HepG2 (cell line): ENCODE data around the gene AP2B1. TPM values are rescaled to one million over a fixed set of nuclear protein-coding genes. Genes with fewer than 3 reads are reported as not detected.

Experiments
- AGO2 ChIP-seq: fragments of 200-400 bp; formaldehyde crosslinking; optimal IDR thresholded peaks from 2 replicates; pipeline ENCODE3; 2017; ENCODE audit warnings: mild to moderate bottlenecking, low read depth, low read length, moderate library complexity
- FOXO1 ChIP-seq: sonication (generic); formaldehyde crosslinking; IDR thresholded peaks from 2 replicates; pipeline ENCODE4 v1.4.0; 2020; ENCODE audit warnings: missing genetic modification reagents
- HBP1 ChIP-seq: IDR thresholded peaks from 2 replicates; pipeline ENCODE4 v1.6.1; 2016; ENCODE audit warnings: low read depth, control low read depth
- ISX ChIP-seq: sonication (generic); formaldehyde crosslinking; conservative IDR thresholded peaks from 2 replicates; pipeline ENCODE4 v1.5.0; 2020; ENCODE audit warnings: missing genetic modification reagents
- KDM1A ChIP-seq: IDR thresholded peaks from 2 replicates; pipeline ENCODE4 v1.6.1; 2016; ENCODE audit warnings: missing compliant biosample characterization
- PHF5A ChIP-seq: IDR thresholded peaks from one replicate; pipeline ENCODE4 v1.6.1; 2018; ENCODE audit warnings: low read depth, missing genetic modification reagents; ENCODE audit not compliant: unreplicated experiment
- SALL2 ChIP-seq: sonication (generic); formaldehyde crosslinking; IDR thresholded peaks from 2 replicates; pipeline ENCODE4 v1.8.1; 2023; ENCODE audit warnings: mild to moderate bottlenecking, missing genetic modification reagents, inconsistent platforms
- SIX1 ChIP-seq: sonication (generic); formaldehyde crosslinking; IDR thresholded peaks from 2 replicates; pipeline ENCODE4 v1.4.0; 2020; ENCODE audit warnings: missing genetic modification reagents, borderline replicate concordance
- SMARCC2 ChIP-seq: fragments of 450-650 bp; IDR thresholded peaks from 2 replicates; pipeline ENCODE4 v1.6.1; 2017; ENCODE audit warnings: antibody characterized with exemption, mild to moderate bottlenecking
- SP4 ChIP-seq: sonication (generic); formaldehyde crosslinking; IDR thresholded peaks from 2 replicates; pipeline ENCODE4 v1.8.1; 2023; ENCODE audit warnings: mild to moderate bottlenecking, missing genetic modification reagents
- ZFP37 ChIP-seq: sonication (generic); formaldehyde crosslinking; IDR thresholded peaks from 2 replicates; pipeline ENCODE4 v1.4.0; 2020; ENCODE audit warnings: missing genetic modification reagents, borderline replicate concordance
- ZNF124 ChIP-seq: sonication (generic); formaldehyde crosslinking; IDR thresholded peaks from 2 replicates; pipeline ENCODE4 v1.4.0; 2020; ENCODE audit warnings: missing genetic modification reagents
- ZNF224 ChIP-seq: sonication (generic); formaldehyde crosslinking; IDR thresholded peaks from 2 replicates; pipeline ENCODE4 v1.5.0; 2020; ENCODE audit warnings: mild to moderate bottlenecking, missing genetic modification reagents
- ZNF256 ChIP-seq: sonication (generic); formaldehyde crosslinking; conservative IDR thresholded peaks from 2 replicates; pipeline ENCODE4 v1.4.0; 2020; ENCODE audit warnings: missing genetic modification reagents
- ZNF331 ChIP-seq: sonication (generic); formaldehyde crosslinking; IDR thresholded peaks from 2 replicates; pipeline ENCODE4 v1.4.0; 2020; ENCODE audit warnings: missing genetic modification reagents
- ZNF800 ChIP-seq: sonication (generic); formaldehyde crosslinking; IDR thresholded peaks from 2 replicates; pipeline ENCODE4 v1.4.0; 2020; ENCODE audit warnings: missing genetic modification reagents
- polyA plus RNA-seq, 8 experiments: library from polyadenylated mRNA; depleted of rRNA in 3 of 8; stranded (reverse) in 7 of 8; unstranded in 1 of 8; fragments of >200 nt; fragmentation: Illumina TruSeq in 4 of 8; extraction: Trizol in 4 of 8; gene quantifications; 2 replicates each; pipeline versions ENCODE4 v1.2.1 to v1.2.3, GENCODE V29; 2011 to 2016; ENCODE audit warnings: low read depth in 4 of 8, missing spikeins in 1 of 8, mixed read lengths in 1 of 8; ENCODE audit not compliant: insufficient read depth in 1 of 8
- total RNA-seq, 5 experiments: library from RNA; depleted of rRNA; stranded (reverse); fragments of >200 nt; fragmentation: Illumina TruSeq; extraction: Trizol; gene quantifications; 2 replicates each; pipeline ENCODE4 v1.2.3, GENCODE V29; 2016; ENCODE audit warnings: low read depth in 1 of 5
- TF ChIP-seq, protein P1 (sequence below): sonication (generic); formaldehyde crosslinking; IDR thresholded peaks from 2 replicates; pipeline ENCODE4 v1.4.0; 2020; ENCODE audit warnings: mild to moderate bottlenecking, missing genetic modification reagents
- TF ChIP-seq, protein P2 (sequence below): fragments of 450-650 bp; IDR thresholded peaks from 2 replicates; pipeline ENCODE4 v1.6.1; 2017
- TF ChIP-seq, protein P3 (sequence below): conservative IDR thresholded peaks from 2 replicates; pipeline ENCODE4 v1.6.1; 2018; ENCODE audit warnings: missing genetic modification reagents
- TF ChIP-seq, protein P4 (sequence below): sonication (generic); formaldehyde crosslinking; IDR thresholded peaks from 2 replicates; pipeline ENCODE4 v1.4.0; 2020; ENCODE audit warnings: mild to moderate bottlenecking, missing genetic modification reagents
- TF ChIP-seq, protein P5 (sequence below): sonication (generic); formaldehyde crosslinking; IDR thresholded peaks from 2 replicates; pipeline ENCODE4 v1.4.0; 2020; ENCODE audit warnings: mild to moderate bottlenecking, missing genetic modification reagents

The AP2B1 gene
- total and polyA plus RNA-seq, 2 of the 13 experiments (the other 11 are each of a cell fraction or from before 2014, with no cell fraction given) = 23.8 to 71.3 TPM

DNA sequence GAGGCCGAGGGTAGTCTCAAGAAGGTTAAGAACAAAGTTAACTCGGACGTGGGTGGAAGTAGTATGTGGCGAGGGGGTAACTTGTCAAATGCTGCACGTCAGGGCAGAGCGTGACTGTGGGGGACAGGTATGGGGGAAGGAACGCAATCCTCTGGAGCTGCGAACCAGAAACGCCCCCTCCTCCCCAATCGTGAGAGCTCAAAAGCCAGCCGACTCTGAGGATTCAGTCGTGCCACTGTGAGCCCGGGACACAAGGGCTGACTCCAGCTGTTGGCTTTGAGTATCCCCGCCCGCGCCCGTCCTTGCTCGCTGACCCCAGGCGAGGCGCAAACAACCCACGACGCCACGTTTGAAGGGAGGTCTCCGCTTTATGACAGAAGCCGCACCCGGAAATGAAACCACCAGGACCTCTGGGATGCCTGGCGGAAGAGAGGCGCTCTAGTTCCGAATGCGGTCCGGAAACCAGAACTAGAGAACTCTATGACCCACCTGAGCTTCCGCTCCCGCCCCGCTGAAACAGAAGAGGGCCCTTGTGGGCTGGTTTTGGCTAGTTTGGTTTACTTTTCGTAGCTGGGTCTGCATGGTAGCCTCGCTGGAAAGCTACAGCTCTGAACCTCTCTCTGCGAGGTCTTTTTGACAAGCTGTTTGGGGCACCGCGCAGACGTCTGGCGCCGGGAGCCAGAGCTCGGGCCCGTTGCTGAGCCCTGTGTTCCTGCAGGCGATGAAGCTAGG lies 8.8 kb upstream of the AP2B1 start, which contains the start of gene PEX12 (continued):
- TF ChIP-seq, protein P1, sequence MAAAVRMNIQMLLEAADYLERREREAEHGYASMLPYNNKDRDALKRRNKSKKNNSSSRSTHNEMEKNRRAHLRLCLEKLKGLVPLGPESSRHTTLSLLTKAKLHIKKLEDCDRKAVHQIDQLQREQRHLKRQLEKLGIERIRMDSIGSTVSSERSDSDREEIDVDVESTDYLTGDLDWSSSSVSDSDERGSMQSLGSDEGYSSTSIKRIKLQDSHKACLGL (CRISPR knock-in tag) = no peak
- 0 out of 2 replicates have a peak, but pooled peaks have one; percentile 35 for TF ChIP-seq ZFP37 (CRISPR knock-in tag)
- TF ChIP-seq ISX (CRISPR knock-in tag) = no peak
- TF ChIP-seq, protein P2, sequence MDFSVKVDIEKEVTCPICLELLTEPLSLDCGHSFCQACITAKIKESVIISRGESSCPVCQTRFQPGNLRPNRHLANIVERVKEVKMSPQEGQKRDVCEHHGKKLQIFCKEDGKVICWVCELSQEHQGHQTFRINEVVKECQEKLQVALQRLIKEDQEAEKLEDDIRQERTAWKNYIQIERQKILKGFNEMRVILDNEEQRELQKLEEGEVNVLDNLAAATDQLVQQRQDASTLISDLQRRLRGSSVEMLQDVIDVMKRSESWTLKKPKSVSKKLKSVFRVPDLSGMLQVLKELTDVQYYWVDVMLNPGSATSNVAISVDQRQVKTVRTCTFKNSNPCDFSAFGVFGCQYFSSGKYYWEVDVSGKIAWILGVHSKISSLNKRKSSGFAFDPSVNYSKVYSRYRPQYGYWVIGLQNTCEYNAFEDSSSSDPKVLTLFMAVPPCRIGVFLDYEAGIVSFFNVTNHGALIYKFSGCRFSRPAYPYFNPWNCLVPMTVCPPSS = no peak
- 0 out of 2 replicates have a peak, but pooled peaks have one; percentile 32 for TF ChIP-seq ZNF124 (CRISPR knock-in tag)
- TF ChIP-seq AGO2 = peak; percentile 59
- TF ChIP-seq ZNF800 (CRISPR knock-in tag) = peak; percentile 42; the same call in 1 of the 2 replicates
- TF ChIP-seq, protein P3, sequence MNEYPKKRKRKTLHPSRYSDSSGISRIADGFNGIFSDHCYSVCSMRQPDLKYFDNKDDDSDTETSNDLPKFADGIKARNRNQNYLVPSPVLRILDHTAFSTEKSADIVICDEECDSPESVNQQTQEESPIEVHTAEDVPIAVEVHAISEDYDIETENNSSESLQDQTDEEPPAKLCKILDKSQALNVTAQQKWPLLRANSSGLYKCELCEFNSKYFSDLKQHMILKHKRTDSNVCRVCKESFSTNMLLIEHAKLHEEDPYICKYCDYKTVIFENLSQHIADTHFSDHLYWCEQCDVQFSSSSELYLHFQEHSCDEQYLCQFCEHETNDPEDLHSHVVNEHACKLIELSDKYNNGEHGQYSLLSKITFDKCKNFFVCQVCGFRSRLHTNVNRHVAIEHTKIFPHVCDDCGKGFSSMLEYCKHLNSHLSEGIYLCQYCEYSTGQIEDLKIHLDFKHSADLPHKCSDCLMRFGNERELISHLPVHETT (CRISPR knock-in tag) = peak; percentile 62; the same call in 1 of the 2 replicates
- no peak; the same call in 1 of the 2 replicates for TF ChIP-seq SIX1
- TF ChIP-seq HBP1 = peak; percentile 75; the same call in 1 of the 2 replicates
- TF ChIP-seq, protein P4, sequence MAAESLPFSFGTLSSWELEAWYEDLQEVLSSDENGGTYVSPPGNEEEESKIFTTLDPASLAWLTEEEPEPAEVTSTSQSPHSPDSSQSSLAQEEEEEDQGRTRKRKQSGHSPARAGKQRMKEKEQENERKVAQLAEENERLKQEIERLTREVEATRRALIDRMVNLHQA = no peak
- 0 out of 2 replicates have a peak, but pooled peaks have one; percentile 13 for TF ChIP-seq FOXO1 (CRISPR knock-in tag)
- TF ChIP-seq, protein P5, sequence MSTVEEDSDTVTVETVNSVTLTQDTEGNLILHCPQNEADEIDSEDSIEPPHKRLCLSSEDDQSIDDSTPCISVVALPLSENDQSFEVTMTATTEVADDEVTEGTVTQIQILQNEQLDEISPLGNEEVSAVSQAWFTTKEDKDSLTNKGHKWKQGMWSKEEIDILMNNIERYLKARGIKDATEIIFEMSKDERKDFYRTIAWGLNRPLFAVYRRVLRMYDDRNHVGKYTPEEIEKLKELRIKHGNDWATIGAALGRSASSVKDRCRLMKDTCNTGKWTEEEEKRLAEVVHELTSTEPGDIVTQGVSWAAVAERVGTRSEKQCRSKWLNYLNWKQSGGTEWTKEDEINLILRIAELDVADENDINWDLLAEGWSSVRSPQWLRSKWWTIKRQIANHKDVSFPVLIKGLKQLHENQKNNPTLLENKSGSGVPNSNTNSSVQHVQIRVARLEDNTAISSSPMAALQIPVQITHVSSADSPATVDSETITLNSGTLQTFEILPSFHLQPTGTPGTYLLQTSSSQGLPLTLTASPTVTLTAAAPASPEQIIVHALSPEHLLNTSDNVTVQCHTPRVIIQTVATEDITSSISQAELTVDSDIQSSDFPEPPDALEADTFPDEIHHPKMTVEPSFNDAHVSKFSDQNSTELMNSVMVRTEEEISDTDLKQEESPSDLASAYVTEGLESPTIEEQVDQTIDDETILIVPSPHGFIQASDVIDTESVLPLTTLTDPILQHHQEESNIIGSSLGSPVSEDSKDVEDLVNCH (CRISPR knock-in tag) = no peak
- peak; percentile 51; the same call in 1 of the 2 replicates for TF ChIP-seq SALL2
- TF ChIP-seq ZNF256 (CRISPR knock-in tag) = peak; percentile 64
- TF ChIP-seq SMARCC2 = no peak
- TF ChIP-seq ZNF224 (CRISPR knock-in tag) = no peak; the same call in none of the 2 replicates
- TF ChIP-seq PHF5A (CRISPR knock-in tag) = peak; percentile 74
- TF ChIP-seq KDM1A = no peak
- no peak for TF ChIP-seq SP4 (CRISPR knock-in tag)
- peak; percentile 85 for TF ChIP-seq ZNF331
